Brain microvascular endothelial cell (primary cell): Measurements from ENCODE around the gene ZNF276.

Experiments used
- DNase-seq: peaks from one replicate; pipeline ENCODE4 v3.0.0-alpha.2; 2020
- H3K27ac ChIP-seq: fragments of 250-450 bp; sonication (Bioruptor Pico); 2 replicates; pipeline ENCODE4 v1.5.1; 2020; ENCODE audit warnings: mild to moderate bottlenecking, moderate library complexity
- H3K27me3 ChIP-seq: fragments of 250-450 bp; sonication (Bioruptor Pico); replicated peaks from 2 replicates; pipeline ENCODE4 v1.5.1; 2020; ENCODE audit warnings: mild to moderate bottlenecking
- H3K36me3 ChIP-seq: fragments of 250-450 bp; sonication (Bioruptor Pico); replicated peaks from 2 replicates; pipeline ENCODE4 v1.5.1; 2020; ENCODE audit warnings: mild to moderate bottlenecking
- H3K4me3 ChIP-seq: 2 replicates; pipeline ENCODE4 v1.5.1; 2011; ENCODE audit warnings: low read depth, mild to moderate bottlenecking, control low read depth, low read length, moderate library complexity
- in situ Hi-C: cut with HindIII; loops from 2 replicates; pipeline ENCODE4 v1.10.0; 2017; ENCODE audit warnings: low sequenced_read_pairs, low pct_ligation_motif_present
- TF ChIP-seq, protein P1 (sequence below): IDR thresholded peaks from 2 replicates; pipeline ENCODE4 v1.5.1; 2011; ENCODE audit warnings: low read depth, mild to moderate bottlenecking, moderate library complexity, low read length, control low read depth, inconsistent platforms; ENCODE audit errors: missing control alignments

ZNF276 gene

DNA sequence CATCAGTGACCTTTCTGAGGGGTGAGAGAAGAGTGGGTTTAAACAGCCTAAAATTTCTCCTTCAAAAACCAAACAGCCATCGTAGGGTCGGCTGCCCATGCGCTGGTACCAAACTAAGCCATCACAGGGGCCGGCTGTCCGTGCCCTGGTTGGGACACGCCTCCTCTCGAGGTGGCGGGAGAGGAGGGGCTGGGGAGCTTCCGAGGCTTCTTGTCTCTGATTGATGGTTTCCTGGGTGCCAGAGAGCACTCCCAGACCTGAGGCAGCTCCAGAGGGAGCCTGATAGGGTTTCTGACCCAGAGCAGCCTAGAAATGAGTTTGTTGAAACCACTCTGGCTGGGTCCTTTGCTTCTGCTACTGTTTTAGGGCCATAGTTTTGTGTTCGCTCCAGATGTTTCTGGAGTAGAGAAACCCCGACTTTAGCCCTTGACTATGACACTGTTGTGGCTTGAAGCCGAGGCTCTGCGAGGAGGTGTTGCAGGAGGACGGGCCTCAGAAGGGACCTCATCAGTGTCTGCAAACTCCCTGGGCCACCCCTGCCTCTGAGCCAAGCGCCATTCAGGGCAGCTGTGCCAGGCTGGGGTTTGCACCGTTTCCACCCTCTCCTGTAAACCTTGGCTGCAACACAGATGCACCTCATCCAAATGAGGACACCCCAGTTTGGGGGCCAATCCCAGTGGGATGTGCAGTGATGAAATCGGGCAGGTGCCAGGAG lies 6.2 kb downstream of the ZNF276 start:
- DNase-seq = no peak
- TF ChIP-seq, protein P1, sequence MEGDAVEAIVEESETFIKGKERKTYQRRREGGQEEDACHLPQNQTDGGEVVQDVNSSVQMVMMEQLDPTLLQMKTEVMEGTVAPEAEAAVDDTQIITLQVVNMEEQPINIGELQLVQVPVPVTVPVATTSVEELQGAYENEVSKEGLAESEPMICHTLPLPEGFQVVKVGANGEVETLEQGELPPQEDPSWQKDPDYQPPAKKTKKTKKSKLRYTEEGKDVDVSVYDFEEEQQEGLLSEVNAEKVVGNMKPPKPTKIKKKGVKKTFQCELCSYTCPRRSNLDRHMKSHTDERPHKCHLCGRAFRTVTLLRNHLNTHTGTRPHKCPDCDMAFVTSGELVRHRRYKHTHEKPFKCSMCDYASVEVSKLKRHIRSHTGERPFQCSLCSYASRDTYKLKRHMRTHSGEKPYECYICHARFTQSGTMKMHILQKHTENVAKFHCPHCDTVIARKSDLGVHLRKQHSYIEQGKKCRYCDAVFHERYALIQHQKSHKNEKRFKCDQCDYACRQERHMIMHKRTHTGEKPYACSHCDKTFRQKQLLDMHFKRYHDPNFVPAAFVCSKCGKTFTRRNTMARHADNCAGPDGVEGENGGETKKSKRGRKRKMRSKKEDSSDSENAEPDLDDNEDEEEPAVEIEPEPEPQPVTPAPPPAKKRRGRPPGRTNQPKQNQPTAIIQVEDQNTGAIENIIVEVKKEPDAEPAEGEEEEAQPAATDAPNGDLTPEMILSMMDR = no peak
- Histone ChIP-seq H3K36me3 (peaks cover 67% of the 10 kb centered on the region), H3K27ac (no peak overlapping the region), H3K4me3 (no peak overlapping the region), H3K27me3 (no peaks in the 10 kb centered on the region)
- in situ Hi-C loops = no loop called here

DNA sequence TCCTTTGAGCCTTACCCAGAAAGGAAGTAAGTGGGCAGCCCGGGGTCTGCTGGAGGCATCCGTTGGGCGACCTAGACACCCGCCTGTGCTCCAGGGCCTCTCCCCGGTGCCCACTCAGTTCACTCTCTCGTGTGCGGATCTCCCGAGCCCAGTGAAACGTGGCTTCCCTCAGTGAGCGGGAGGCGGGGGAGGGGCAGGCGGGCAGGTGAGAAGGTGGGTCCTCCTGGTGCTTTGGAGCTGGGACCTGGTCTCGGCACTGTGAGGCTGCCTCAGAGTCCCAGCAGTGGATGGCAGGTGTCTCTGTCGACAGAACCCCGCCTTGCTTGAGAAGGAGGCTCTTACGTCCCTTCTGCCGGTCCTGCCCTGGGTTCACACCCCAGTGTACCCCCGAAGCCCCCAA lies 8.0 kb downstream of the ZNF276 start:
- TF ChIP-seq, protein P1 = no peak
- Histone ChIP-seq H3K27ac (no peak overlapping the region), H3K4me3 (no peak overlapping the region), H3K36me3 (peaks cover 65% of the 10 kb centered on the region), H3K27me3 (no peaks in the 10 kb centered on the region)
- in situ Hi-C loops = no loop called here
- no peak for DNase-seq

DNA sequence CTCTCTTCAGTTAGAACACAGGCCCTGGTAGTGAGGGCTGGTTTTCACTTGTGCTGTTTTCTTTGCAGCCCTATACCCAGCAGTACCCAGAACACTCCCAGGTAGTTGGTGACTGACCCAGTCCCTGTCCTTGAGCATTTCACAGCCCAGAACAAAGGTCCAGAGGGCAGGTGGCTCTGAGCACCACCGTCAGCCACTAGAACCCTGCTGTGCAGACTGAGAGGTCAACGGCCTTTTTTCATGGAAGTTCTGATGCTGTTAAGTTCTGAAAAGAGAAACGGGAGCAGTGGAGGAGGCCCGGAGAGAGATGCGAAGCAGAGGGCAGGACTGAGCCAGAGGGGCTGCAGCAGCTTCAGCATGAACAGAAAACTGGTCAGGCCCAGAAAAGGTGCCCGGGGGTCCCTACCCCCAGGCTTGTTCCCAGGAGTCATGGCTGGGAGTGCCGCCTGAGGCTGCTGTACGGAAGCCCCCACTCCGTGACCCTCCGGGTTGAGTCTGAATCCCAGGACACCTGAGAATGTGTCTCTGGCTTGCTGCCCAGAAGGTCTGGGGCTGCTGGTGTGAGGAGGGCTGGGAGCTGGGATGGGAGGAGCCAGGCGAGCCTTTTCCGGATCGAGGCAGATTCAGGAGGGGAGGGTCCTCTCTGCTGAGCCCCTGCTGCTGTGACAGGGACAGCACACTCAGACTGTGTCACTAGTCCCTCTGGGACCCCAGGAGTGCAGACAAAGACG lies 8.7 kb downstream of the ZNF276 start:
- no peak for DNase-seq
- H3K27ac ChIP-seq = no peak overlapping the region
- no peak overlapping the region for H3K4me3 ChIP-seq
- peaks cover 68% of the 10 kb centered on the region for H3K36me3 ChIP-seq
- TF ChIP-seq, protein P1 = no peak
- H3K27me3 ChIP-seq = no peaks in the 10 kb centered on the region
- in situ Hi-C loops = no loop called here

DNA sequence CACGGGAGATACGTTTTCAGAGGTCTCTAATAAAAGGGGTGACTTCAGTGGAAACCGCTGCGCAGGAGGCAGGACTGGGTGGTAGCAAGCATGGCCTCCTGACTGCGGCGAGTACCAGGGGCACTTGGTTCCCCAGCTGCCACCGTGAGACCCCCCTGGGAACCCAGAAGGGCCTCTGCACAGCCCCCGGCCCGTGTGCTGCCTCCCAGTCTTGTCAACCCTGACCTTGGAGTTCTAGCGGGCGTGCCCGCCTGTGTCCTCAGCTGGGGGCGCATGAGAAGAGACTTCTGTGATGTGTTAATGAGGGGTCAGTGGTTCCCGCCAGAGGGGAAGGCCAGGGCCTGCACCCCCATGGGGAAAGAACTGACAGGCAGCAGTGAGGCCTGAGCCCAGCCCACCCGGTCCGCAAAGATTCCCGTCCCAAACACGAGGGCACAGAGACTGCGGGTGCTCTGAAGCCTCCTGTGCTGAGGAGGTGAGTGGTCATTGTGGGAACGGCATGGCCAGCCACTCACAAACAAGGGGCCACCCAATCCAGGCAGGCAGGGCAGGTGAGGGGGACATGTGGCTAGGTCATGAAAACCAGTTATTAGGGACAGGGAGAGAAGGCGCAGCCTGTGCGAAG lies 9.4 kb downstream of the ZNF276 start:
- H3K4me3 ChIP-seq = no peak overlapping the region
- TF ChIP-seq, protein P1 = no peak
- H3K36me3 ChIP-seq = peaks cover 74% of the 10 kb centered on the region
- no peak overlapping the region for H3K27ac ChIP-seq
- no peaks in the 10 kb centered on the region for H3K27me3 ChIP-seq
- no peak for DNase-seq
- in situ Hi-C loops = no loop called here

DNA sequence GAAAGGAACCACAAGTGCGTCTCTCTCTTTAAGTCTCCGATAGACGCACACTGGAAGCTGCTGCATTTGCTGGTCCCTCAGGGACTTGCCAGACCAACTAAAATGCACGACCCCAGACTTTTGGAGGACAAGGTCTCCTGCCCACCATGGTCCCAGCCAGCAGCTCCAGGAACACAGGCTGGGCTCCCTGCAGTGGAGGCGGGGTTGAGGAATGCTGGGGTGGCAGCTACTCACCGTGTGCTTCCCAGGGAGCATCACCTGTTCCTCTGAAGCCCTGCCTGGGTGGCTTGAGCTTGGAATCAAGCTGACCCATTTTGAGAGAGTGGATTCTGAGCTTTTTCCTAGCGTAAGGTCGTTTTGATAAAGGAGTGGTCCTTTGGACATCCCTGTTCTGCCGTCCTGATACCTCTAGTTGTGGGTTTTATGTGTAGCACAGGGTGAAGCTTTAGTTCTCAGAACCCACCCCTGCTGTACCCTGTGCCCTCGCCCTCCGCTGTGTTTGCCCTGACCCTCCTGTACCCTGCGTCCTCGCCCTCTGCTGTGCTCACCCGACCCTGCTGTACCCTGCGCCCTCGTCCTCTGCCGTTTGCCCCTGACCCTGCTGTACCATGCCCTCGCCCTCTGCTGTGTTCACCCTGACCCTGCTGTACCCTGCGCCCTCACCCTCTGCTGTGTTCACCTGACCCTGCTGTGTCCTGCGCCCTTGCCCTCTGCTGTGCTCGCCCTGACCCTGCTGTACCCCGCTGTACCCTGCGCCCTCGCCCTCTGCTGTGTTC lies 11.0 kb downstream of the ZNF276 start:
- H3K27me3 ChIP-seq = no peaks in the 10 kb centered on the region
- H3K27ac ChIP-seq = no peak overlapping the region
- H3K36me3 ChIP-seq = peaks cover 75% of the 10 kb centered on the region
- TF ChIP-seq, protein P1 = no peak
- in situ Hi-C loops = no loop called here
- H3K4me3 ChIP-seq = no peak overlapping the region
- DNase-seq = no peak
